ENCODE measurements around the gene TMEM95.
A peak's percentile ranks its signal among the peaks of the same experiment; 100 is the strongest.
"Not testable (repeated sequence)": the region's sequence is repeated elsewhere in the genome, so short reads cannot be mapped to it uniquely, and the experiment has no call there.

Gene TMEM95

DNA sequence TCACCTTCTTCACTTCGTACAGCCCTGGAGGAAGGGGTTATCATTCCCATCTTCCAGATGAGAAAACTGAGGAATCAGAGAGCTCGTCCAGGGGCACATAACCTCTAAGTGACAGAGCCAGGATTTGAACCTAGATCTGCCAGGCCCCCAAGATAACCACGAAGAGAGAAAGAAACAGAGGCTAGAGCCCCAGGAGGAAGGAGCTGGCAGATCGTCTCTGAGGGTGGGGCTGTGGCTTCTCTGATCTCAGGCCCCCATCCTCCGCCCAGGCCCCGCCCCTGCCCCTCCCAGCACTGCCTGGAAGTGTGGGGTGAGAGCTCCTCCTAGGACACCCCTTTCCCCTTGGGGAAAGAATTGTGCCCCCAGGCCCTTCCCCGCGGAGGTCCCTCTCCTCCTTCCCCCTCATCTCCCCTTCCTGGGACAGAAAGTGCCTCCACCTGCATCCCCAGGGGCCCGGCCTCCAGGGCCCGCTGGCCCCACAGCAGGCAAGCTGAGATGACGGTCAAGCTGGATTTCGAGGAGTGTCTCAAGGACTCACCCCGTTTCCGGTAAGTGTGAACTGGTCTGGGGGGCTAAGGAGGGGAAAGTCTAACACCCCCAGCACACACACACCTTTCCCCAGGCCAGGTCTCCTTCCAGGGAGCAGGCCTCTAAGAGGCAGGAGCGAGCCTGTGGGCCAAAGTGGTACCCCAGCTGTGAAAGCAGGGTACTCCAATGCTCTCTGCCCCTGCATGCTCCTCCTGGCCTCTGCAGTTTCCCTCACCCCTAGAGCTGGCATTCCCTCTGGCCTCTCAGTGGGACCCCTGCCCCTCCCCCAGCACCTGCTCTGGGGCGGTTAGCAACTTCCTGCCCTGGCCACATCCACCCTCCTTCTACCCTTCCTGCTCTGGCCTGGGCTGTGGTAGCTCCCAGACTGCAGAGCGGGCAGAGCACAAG lies 18.4 kb upstream of the TMEM95 start, which contains the start of gene ACAP1:
ACAP1 (plus strand) TSS at position 290 of the 936 bp plus-strand sequence; CDS start at position 496, 206 bp downstream.
- Histone ChIP-seq H3K9me3 (ENCODE audit: control insufficient read depth in 1 of 2, low read length in 2 of 2) (no peaks in the 10 kb centered on the region), H3K27ac (ENCODE audit: low read length) (no peak within 1 kb of the TSS), H3K36me3 (ENCODE audit: control insufficient read depth in 1 of 2, insufficient read depth in 2 of 2, low read length in 2 of 2) (no peaks in the 10 kb centered on the region), H3K4me1 (ENCODE audit: control insufficient read depth in 1 of 2, insufficient read depth in 2 of 2, low read length in 2 of 2) (no peaks in the 10 kb centered on the region), H3K4me3 (ENCODE audit: low read depth in 1 of 2, low read length in 2 of 2) (peak within 1 kb of the TSS; percentile 37 to 42), H3K27me3 (ENCODE audit: low read depth, low read length) (peaks cover 4% of the 10 kb centered on the region)

GRCh38 chr17:7337600-7337999 lies 17.4 kb upstream of the TMEM95 start:
- not testable (repeated sequence) for H3K36me3 ChIP-seq (ENCODE audit: control insufficient read depth in 1 of 2, insufficient read depth in 2 of 2, low read length in 2 of 2); H3K4me3 ChIP-seq (ENCODE audit: low read depth in 1 of 2, low read length in 2 of 2); H3K9me3 ChIP-seq (ENCODE audit: control insufficient read depth in 1 of 2, low read length in 2 of 2); H3K4me1 ChIP-seq (ENCODE audit: control insufficient read depth in 1 of 2, insufficient read depth in 2 of 2, low read length in 2 of 2); H3K27me3 ChIP-seq (ENCODE audit: low read depth, low read length); H3K27ac ChIP-seq (ENCODE audit: low read length)

DNA sequence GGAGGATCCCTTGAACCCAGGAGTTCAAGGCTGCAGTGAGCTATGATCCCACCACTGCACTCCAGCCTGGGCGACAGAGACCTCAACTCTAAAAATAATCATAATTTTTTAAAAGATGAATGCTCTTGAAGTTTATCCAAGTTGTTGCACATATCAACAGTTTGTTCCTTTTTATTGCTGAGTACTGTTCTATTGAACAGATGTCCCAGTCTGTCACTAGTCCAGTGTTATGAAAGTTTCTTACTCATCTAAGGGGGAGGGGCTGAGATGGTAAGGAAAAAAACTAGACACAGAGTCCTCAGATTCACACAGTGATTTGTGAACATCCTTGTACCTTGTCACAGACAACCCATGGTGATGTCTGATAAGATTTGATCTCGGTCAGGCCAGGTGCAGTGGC lies 14.8 kb upstream of the TMEM95 start:
- H3K9me3 ChIP-seq (ENCODE audit: control insufficient read depth in 1 of 2, low read length in 2 of 2): no peaks in the 10 kb centered on the region
- no peak overlapping the region for H3K27ac ChIP-seq (ENCODE audit: low read length)
- no peaks in the 10 kb centered on the region for H3K36me3 ChIP-seq (ENCODE audit: control insufficient read depth in 1 of 2, insufficient read depth in 2 of 2, low read length in 2 of 2)
- peaks cover 4% of the 10 kb centered on the region for H3K27me3 ChIP-seq (ENCODE audit: low read depth, low read length)
- H3K4me3 ChIP-seq (ENCODE audit: low read depth in 1 of 2, low read length in 2 of 2): no peak overlapping the region
- H3K4me1 ChIP-seq (ENCODE audit: control insufficient read depth in 1 of 2, insufficient read depth in 2 of 2, low read length in 2 of 2): no peaks in the 10 kb centered on the region

GRCh38 chr17:7341842-7342241 lies 13.1 kb upstream of the TMEM95 start:
- H3K27ac ChIP-seq (ENCODE audit: low read length): no peak overlapping the region
- H3K36me3 ChIP-seq (ENCODE audit: control insufficient read depth in 1 of 2, insufficient read depth in 2 of 2, low read length in 2 of 2): no peaks in the 10 kb centered on the region
- H3K27me3 ChIP-seq (ENCODE audit: low read depth, low read length): peaks cover 4% of the 10 kb centered on the region
- H3K9me3 ChIP-seq (ENCODE audit: control insufficient read depth in 1 of 2, low read length in 2 of 2): no peaks in the 10 kb centered on the region
- H3K4me3 ChIP-seq (ENCODE audit: low read depth in 1 of 2, low read length in 2 of 2): no peak overlapping the region
- no peaks in the 10 kb centered on the region for H3K4me1 ChIP-seq (ENCODE audit: control insufficient read depth in 1 of 2, insufficient read depth in 2 of 2, low read length in 2 of 2)

DNA sequence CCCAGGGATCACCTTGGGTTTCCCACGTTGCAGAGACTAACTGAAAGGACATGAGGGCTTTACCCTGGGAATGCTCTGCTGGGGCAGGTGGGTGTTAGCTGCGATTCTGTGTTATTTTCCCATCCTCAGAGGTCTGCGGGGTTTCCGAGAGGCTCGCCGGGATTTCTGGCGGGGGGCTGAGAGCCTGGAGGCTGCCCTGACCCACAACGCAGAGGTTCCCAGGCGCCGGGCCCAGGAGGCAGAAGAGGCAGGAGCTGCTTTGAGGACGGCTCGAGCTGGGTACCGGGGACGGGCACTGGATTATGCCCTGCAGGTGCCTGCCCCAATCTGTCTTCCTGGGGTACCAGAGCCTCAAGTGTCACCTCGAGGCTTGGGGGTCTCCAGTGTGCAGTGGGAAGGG lies 11.7 kb upstream of the TMEM95 start:
- no peak overlapping the region for H3K27ac ChIP-seq (ENCODE audit: low read length)
- peaks cover 4% of the 10 kb centered on the region for H3K27me3 ChIP-seq (ENCODE audit: low read depth, low read length)
- no peak overlapping the region for H3K4me3 ChIP-seq (ENCODE audit: low read depth in 1 of 2, low read length in 2 of 2)
- H3K4me1 ChIP-seq (ENCODE audit: control insufficient read depth in 1 of 2, insufficient read depth in 2 of 2, low read length in 2 of 2): peaks cover 0 to 2% of the 10 kb centered on the region in 2 donors
- no peaks in the 10 kb centered on the region for H3K9me3 ChIP-seq (ENCODE audit: control insufficient read depth in 1 of 2, low read length in 2 of 2)
- H3K36me3 ChIP-seq (ENCODE audit: control insufficient read depth in 1 of 2, insufficient read depth in 2 of 2, low read length in 2 of 2): no peaks in the 10 kb centered on the region

DNA sequence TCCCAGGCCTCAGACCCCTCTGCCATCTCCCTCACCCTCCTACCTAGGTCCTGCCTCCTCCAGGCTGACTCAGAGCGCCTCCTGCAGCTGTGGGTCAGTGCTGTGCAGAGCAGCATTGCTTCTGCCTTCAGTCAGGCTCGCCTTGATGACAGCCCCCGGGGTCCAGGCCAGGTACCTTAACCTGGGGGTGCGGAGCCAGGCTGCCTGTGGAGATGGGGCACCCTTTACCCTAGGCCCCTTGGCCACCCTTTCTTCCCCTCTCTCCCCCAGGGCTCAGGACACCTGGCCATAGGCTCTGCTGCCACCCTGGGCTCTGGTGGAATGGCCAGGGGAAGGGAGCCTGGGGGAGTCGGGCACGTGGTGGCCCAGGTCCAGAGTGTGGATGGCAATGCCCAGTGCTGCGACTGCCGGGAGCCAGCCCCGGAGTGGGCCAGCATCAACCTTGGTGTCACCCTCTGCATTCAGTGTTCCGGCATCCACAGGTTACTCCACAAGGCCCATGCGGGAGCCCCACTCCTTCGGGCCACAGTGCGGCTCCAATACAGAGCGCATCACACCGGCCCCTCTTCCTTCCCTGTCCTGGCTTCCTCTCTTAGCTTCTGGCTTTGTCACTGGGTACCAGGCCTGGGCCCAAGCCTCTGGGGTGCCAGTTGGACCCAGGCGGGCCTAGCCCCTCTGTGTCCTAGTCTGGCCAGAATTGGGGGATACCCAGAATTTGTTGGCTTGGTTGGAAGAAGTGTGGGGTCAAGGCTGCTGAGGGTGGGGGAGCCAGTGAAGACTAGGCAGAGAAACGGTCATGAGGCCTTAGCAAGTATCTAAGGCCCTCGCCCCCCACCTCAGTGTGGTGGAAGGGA lies 8.0 kb upstream of the TMEM95 start:
- Histone ChIP-seq H3K27me3 (ENCODE audit: low read depth, low read length) (no peaks in the 10 kb centered on the region), H3K4me1 (ENCODE audit: control insufficient read depth in 1 of 2, insufficient read depth in 2 of 2, low read length in 2 of 2) (peaks cover 5 to 23% of the 10 kb centered on the region in 2 donors), H3K27ac (ENCODE audit: low read length) (no peak overlapping the region), H3K9me3 (ENCODE audit: control insufficient read depth in 1 of 2, low read length in 2 of 2) (no peaks in the 10 kb centered on the region), H3K4me3 (ENCODE audit: low read depth in 1 of 2, low read length in 2 of 2) (no peak overlapping the region), H3K36me3 (ENCODE audit: control insufficient read depth in 1 of 2, insufficient read depth in 2 of 2, low read length in 2 of 2) (peaks cover 0 to 6% of the 10 kb centered on the region in 2 donors)

GRCh38 chr17:7347630-7348477 lies 7.1 kb upstream of the TMEM95 start:
- no peaks in the 10 kb centered on the region for H3K27me3 ChIP-seq (ENCODE audit: low read depth, low read length)
- H3K4me3 ChIP-seq (ENCODE audit: low read depth in 1 of 2, low read length in 2 of 2): no peak overlapping the region
- no peak overlapping the region for H3K27ac ChIP-seq (ENCODE audit: low read length)
- H3K4me1 ChIP-seq (ENCODE audit: control insufficient read depth in 1 of 2, insufficient read depth in 2 of 2, low read length in 2 of 2): peaks cover 9 to 29% of the 10 kb centered on the region in 2 donors
- no peaks in the 10 kb centered on the region for H3K9me3 ChIP-seq (ENCODE audit: control insufficient read depth in 1 of 2, low read length in 2 of 2)
- peaks cover 0 to 9% of the 10 kb centered on the region in 2 donors for H3K36me3 ChIP-seq (ENCODE audit: control insufficient read depth in 1 of 2, insufficient read depth in 2 of 2, low read length in 2 of 2)

GRCh38 chr17:7348478-7349242 lies 6.3 kb upstream of the TMEM95 start:
- Histone ChIP-seq H3K4me1 (ENCODE audit: control insufficient read depth in 1 of 2, insufficient read depth in 2 of 2, low read length in 2 of 2) (peaks cover 11 to 37% of the 10 kb centered on the region in 2 donors), H3K9me3 (ENCODE audit: control insufficient read depth in 1 of 2, low read length in 2 of 2) (no peaks in the 10 kb centered on the region), H3K27me3 (ENCODE audit: low read depth, low read length) (no peaks in the 10 kb centered on the region), H3K36me3 (ENCODE audit: control insufficient read depth in 1 of 2, insufficient read depth in 2 of 2, low read length in 2 of 2) (peaks cover 0 to 9% of the 10 kb centered on the region in 2 donors), H3K27ac (ENCODE audit: low read length) (no peak overlapping the region), H3K4me3 (ENCODE audit: low read depth in 1 of 2, low read length in 2 of 2) (no peak overlapping the region)

- H3K27ac ChIP-seq (ENCODE audit: low read length): peak within 1 kb of the TSS; percentile 87
- H3K4me1 ChIP-seq (ENCODE audit: control insufficient read depth in 1 of 2, insufficient read depth in 2 of 2, low read length in 2 of 2): peaks cover 20 to 58% of the 10 kb centered on the region in 2 donors
- peaks cover 0 to 9% of the 10 kb centered on the region in 2 donors for H3K36me3 ChIP-seq (ENCODE audit: control insufficient read depth in 1 of 2, insufficient read depth in 2 of 2, low read length in 2 of 2)
- no peaks in the 10 kb centered on the region for H3K9me3 ChIP-seq (ENCODE audit: control insufficient read depth in 1 of 2, low read length in 2 of 2)
- no peaks in the 10 kb centered on the region for H3K27me3 ChIP-seq (ENCODE audit: low read depth, low read length)
- H3K4me3 ChIP-seq (ENCODE audit: low read depth in 1 of 2, low read length in 2 of 2): peak within 1 kb of the TSS; percentile 75 to 82
These were observed 3.1 kb upstream of the TMEM95 start, which contains the start of gene KCTD11 for GRCh38 chr17:7351665-7352502. TSS of gene KCTD11 (plus strand) at chr17:7352162.
